GM19351 (cell line): ENCODE data around the gene CCDC78.
"Not testable (repeated sequence)": the region's sequence is repeated elsewhere in the genome, so short reads cannot be mapped to it uniquely, and the experiment has no call there.

Experiments used
- ATAC-seq: cut with Tn5 transposase; IDR thresholded peaks from one replicate; pipeline ENCODE4 v1.9.1; 2021; ENCODE audit warnings: mild to moderate bottlenecking, moderate library complexity; ENCODE audit not compliant: unreplicated experiment

Gene CCDC78

DNA sequence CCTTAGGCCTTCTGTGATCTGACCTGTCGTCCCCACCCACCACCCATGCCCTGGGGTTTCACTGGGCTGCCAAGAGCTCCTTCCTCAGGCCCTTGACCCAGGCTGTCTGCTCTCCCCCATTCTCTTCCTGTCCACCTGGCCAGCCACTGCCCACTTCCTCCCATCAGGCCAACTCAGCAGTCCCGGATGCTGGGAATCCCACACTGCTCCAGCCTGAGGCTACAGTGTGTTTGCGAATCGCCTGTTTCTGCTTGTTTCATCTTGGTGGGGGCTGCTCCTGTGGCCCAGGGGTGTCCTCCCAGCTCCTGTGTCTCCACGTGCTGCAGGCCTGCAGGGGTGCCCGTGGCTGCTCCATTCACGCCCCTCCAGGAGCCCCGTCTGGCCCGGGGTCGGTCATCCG lies 12.2 kb downstream of the CCDC78 start:
- ATAC-seq, result no peak

DNA sequence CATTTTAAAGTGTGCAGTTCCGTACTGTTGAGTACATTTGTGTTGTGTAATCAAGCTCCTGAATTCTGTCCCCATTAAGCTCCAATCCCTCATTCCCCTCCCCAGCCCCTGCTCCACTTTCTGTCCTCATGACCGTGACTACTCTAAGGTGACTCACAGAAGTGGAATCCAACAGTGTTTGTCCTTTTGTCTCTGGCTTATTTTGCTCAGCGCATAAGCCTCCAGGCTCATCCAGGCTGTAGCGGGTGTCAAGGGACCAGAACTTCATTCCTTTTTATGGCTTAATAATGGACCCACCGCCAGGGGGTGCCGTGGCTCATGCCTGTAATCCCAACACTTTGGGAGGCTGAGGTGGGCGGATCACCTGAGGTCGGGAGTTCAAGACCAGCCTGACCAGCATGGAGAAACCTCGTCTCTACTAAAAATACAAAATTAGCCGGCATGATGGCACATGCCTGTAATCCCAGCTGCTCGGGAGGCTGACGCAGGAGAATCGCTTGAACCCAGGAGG lies 13.4 kb downstream of the CCDC78 start:
- not testable (repeated sequence) for ATAC-seq

DNA sequence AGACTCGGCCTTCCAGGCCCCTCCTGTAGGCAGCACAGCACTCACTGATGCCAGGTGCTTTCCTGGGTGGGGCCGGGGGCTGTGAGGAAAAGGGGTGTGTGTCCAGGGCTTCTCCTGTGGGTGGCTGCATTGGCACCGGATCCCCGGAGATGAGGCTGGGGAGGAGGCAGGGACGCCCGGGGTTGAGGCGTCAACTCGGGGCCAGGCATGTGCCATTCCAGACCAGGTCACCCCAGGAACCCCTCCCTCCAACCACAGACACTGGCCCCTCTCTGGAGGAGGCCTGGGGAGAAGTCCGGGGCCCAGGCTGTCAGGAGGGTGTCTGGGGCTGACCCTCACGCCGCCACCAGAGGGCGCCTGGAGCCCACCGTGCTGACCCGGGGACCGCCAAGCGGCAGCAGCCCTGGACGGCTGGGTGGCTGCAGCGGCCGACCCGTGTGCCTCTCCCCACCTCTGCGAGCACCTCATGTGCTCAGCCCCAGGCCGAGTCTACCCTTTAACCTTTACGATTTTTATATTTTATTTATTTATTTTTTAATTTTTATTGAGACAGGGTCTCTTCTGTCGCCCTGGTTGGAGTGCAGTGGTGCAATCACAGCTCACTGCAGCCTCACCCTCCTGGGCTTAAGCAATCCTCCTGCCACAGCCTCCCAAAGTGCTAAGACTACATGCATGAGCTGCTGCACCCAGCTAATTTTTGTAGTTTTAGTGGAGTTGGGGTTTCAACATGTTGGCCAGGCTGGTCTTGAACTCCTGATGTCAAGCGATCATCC lies 14.5 kb downstream of the CCDC78 start:
- no peak for ATAC-seq

DNA sequence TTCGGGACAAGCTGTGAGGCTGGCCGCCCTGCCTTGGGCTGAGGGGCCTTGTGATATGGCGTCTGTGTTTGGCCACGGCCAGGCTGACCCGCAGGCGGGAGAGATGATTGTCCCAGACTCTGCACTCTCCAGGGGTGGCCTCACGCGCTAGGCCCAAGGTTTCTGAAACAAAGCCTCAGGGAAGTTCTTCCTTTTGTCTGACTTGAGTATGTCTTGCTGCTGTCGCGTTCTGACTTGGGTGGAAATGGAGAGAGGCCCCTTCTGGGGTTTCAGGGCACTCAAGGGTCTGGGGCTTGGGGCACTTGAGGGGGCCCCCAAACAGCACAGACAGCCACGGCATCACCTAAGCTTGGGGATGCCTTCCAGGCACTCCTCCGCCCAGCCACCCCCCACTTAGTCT lies 15.2 kb downstream of the CCDC78 start:
- no peak for ATAC-seq

DNA sequence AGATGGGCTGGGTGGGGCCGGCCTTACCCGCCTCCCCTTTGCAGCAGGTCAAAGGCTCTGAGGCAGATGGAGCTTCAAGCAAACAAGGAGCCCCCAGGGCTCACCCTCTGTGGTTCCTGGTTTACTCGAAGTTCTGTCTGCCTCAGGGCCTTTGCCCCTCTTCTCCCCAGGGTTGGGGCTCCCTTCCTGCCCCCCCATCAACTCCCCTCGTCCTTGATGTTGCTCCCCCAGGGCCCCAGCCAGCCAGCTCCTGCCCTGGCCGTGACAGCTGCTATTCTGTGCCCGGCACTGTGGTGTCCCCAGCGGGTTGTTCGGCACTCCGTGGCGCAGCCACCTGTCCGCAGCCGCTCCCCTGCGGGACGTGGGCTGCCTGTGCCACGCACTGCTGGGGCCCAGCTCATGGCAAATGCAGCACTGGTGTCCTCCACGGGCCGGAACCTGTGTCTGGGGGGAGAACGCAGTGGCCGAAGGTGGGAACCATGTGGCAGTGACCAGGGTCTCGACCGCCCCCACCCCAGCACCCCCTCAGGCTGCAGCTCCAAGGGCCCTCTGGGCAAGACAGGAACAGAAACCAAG lies 15.7 kb downstream of the CCDC78 start:
- no peak for ATAC-seq

DNA sequence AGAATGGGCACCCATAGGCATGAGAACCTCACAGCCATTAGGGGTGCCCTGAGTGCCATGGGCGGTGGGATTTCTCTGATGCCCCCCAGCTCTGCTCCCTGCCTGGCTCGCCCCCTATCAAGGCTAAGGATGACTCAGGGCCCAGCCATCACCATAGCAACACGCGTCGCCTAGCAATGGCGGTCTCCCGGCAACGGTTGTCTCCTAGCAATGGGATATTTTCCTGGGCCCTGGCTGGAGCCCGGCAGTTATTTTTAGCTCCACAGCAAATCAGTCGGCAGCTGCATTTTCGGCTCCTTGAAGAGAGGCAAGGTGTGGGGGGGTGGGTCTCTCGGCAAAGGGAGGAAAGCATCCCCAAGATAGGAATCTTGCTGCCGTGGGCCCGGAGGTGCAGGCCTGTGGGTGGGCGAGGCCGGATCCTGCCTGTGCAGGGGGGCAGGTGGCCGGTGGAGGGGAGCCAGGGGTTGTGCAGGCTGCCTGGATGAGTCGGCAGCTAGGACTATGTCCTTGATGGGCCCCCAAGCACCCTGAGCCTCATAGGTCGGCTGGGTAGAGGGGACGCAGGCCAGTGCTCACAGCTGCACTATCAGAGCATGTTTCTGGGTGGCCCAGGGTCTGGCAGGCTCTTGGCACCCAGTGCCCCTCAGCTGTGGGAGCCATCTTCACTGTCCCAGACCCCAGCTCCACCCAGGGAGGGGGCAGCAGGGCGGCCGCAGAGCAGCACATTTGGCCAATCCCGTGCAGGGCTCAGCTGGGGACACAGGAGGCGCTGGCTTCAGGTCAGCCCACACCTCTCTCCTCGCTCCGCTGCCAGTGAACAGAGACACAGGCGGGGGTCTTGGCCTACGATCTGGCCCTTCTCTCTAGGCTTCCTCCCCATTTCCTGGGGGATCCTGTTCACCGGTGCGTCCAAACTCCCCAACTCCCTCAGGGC lies 16.4 kb downstream of the CCDC78 start:
- no peak for ATAC-seq

DNA sequence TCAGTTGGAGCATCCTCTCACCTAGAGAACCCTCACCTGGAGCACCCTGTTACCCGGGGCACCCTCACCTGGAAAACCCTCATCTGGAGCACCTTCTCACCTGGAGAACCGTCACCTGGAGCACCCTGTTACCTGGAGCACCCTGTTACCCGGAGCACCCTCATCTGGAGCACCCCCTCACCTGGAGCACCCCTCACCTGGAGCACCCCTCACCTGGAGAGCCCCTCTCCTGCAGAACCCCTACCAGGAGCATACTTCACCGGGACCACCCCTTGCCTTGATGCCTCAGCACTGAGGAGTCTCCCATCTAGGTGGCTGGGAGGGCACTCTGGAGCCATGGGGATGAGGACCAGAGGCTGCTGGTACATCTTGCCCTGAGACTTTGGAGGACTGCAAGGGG lies 17.3 kb downstream of the CCDC78 start:
- ATAC-seq, result no peak

DNA sequence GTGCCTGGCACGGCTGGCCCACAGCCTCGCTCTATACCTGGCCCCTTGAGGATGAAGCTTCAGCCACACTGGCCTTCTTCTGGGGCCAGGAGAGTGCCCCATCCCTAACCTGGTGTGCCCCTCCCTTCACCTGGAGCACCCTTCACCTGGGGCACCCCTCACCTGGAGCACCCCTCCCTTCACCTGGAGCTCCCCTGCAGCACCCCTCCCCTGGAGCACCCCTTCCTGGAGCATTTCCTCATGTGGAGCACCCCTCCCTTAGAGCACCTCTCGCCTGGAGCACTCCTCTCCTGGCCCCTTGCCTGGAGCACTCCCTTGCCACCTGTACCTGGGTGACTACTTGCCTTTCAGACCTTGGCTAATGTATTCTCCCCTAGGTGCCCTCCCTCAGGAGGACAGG lies 18.2 kb downstream of the CCDC78 start:
- no peak for ATAC-seq

DNA sequence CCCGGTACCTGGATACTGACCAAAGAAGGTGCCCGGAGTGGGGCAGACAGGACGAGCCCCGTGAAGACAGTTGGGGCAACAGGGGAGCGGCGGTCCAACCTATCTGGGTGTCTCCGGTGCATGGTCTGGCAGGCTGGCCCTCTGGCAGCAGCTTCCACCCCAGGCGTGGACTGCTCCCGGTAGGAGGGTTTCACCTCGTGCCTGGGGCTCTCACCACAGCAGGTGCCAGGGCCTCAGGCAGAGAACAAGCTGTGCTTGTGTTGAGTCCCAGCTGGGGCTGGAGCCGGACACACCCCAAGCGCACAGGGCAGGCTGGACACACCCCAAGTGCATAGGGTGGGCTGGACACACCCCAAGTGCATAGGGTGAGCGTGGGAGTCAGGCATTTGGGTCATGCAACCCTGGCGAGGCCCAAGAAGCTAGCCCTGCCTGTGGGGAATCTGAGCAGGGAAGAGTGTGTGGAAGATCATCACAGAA lies 19.1 kb downstream of the CCDC78 start:
- no peak for ATAC-seq

DNA sequence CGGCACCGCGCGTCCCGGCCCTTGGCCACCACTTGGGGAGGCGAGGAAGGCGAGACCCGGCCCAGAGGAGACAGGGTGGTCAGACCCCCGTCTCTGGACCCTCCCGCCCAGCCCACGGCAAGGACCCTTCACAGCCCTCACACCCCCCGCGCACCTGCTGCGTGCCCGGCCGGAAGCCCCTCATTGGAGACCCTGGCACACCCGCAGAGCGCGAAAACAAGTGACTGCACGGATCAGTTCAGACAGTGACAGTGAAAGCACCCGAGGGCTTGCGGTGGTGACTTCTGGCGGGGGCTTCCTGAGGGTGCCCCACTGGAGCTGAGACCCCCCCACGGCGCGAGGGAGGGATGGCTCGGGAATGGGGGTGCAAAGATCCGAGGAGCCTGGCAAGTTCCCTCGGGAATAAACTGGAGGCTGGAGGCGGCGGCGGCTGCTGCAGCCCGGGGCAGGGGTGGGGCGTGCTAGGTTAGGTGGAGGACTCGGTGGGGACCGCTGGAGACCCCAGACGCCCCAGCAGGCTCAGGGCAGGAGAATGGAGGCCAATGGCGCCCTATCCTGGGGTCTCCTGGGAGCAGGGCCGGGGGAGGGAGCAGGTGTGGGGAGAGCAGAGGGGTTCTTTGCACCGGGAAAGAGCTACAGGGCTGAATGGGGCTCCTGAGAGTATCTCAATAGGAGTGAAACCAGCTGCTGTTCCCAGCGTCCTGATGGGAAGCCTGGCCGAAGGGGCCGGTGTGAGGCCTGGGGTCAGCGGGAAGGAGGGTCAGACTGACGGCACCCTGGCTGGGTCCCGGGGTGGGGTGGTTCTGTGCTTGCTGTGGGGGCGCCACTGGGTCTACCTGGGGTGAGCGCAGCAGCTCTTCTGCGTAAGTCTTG lies 19.8 kb downstream of the CCDC78 start:
- ATAC-seq, result no peak

DNA sequence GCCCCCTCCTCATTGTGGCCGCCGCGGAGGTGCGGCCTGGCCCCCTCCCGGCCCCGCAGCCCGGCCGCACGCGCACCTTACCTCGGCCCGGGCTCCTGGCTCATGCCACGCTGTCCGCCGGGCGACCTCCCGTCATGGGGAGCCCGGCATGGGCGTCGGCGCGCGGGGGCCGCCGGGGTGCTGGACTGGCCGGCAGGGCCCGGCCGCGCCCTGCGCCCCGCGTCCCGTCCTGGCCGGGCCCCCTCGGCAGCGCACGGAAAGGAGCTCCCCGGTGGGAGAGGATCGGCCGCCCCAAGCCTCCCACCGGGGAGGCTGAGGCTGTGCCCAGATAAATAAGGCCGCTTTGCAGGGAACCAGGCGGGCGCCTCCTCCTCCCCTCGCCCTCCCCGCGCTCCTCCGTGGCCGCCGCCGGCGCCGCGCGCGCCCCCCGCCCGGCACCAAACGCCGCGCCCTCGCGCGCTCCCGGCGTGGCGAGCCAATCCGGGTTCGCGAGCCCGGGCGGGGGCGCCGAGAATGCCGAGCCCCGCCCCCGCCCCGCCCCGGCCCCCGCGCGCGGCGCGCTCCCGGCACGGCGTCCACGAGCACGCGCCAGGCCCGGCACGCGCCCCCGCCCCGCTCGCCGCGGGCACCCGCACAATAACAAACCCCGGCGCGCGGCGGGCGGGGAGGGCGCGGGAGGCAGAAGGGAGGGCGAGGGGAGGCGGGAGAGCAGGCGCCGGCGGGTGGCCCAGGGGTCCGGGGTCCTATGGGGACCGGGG lies 20.6 kb downstream of the CCDC78 start, which contains the start of gene FBXL16:
Gene FBXL16, minus strand, starts transcription at position 371 of the 758 bp plus-strand sequence. CDS start 8,396 bp downstream, outside the sequence.
- no peak for ATAC-seq

DNA sequence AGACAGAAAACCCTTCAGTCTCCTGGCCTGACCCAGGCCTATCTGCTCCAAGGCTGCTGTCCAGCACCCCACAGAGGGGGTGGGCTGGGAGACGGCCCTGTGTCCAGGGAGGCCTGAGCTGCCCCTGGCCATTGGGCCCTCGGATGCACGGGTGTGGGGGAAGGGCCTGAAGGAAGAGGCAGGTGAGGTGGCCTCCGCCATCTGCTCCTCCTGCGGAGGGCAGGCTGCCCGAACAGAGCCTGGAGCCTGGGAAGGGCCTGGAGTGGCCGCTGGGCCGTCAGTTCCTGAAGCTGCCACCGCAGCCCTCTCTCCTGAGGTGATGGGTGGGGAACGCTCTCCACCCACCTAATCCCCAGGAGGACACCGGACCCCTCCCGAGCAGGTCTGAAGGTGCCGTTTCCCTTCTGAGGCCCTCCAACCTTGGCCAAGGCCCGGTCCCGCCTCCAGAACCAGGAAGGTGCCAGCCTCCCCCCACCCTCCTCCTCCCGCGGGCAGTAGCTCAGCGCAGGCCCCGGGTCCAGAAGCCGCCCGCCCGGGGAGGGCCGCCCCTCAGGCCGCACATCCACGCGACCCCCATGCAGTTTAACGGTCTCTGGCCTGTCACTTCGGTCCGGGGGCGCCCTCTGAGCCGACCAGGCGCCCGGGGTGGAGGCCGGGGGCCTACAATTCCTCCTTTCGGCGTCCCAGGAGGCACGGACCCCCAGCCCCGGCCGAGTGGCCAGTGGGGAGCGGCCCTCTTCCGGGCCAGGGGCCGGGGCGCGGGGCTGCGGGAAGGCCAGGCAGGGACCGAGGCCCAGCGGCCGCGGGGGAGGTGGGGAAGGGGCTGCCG lies 21.5 kb downstream of the CCDC78 start:
- no peak for ATAC-seq

DNA sequence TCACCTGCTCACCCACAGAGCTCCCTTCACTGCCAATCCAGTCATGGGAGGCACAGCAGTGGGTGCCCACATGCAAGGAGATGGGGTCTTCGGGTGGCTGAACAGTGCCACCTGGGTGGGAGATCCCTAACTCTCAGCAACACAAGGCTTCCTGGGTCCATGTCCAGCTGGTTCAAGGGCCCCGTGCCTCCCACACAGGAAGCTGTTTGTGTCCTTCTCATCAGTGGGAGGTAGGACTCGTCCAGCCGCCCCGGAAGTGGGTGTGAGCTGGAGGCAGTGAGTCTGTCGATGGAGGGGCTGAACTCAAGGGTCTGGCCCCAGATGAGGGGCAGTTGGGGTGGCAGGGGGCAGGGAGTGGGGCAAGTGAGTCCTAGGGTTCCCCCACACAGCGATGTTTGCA lies 22.2 kb downstream of the CCDC78 start:
- no peak for ATAC-seq

DNA sequence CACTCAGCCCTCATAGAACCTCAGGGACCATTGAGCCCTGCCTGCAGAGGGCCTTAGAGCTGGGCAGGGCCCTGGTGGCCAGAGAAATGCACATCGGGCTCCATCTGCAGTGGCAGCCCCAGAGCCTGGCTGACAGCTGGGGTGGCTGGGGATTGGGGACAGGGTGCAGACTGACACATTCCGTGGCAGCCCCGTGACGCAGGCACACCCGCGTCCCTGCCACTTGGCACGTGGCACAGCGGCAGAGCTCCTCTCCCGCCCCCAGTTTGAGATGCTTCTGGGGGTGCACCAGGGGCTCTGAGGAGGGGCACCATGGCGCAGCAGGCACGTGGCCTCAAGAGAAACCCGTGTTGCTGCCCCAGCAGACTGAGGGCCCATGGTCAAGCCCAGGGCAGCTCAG lies 22.8 kb downstream of the CCDC78 start:
- no peak for ATAC-seq

DNA sequence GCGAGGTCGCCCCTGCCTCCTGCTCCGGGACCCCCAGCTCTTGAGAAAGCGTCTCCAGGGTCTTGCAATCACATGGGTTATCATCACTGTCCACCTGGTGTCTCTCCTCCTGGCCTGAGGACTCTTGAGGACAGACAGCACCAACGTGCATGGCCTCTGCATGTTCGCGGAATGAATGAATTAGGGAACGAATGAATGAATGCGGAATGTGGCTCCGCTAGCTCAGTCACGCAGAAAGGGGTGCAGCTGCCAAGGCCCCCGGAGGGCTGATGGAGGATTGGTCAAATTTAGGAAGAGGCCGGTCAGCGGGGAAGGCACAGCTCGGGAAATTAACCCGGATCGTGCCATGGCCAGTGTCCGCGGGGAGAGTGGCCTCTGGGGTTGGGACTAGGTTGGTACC lies 23.9 kb downstream of the CCDC78 start:
- no peak for ATAC-seq

DNA sequence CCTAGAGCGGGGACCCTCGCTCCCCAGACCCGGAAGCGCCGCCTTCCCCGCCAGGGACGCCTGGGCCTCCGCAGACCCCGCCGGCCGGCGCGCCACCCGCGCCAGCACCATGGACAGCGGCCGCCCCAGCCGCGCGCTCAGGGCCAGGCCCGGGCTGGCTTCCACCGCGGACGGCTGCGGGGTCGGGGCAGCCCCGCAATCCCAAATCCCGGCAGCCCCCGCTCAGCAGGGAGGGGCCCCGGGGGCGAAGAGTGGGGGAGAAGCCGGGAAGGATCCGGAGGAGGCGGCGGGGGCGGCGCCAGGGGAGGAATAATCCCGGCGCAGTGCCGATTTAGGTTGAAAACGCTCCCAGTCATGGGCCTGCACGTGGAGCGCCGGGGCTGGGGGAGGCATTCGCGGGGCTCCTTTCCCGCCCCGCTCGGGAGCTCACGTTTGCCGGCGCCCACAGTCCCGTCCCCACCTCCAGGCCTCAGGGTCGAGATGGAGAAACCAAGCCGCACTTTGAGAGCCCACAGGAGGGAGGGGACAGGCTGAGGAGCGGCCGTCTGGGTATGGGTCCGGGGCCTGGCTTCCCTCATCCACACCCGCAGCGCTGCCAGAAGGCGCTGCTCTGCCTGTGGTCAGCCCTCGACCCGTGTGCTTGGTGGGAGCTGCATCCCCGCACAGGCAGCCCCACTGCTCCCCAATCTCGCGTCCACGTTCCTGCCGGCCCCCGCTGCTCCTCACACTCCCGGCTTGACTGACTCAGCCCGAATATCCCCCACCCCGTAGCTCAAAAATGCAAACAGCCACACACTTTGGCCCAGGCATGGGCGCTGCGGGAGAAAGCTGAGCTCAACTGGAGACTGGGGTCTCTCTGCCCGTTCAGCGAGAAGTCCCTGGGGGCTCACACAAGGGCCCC lies 25.3 kb downstream of the CCDC78 start:
- no peak for ATAC-seq

DNA sequence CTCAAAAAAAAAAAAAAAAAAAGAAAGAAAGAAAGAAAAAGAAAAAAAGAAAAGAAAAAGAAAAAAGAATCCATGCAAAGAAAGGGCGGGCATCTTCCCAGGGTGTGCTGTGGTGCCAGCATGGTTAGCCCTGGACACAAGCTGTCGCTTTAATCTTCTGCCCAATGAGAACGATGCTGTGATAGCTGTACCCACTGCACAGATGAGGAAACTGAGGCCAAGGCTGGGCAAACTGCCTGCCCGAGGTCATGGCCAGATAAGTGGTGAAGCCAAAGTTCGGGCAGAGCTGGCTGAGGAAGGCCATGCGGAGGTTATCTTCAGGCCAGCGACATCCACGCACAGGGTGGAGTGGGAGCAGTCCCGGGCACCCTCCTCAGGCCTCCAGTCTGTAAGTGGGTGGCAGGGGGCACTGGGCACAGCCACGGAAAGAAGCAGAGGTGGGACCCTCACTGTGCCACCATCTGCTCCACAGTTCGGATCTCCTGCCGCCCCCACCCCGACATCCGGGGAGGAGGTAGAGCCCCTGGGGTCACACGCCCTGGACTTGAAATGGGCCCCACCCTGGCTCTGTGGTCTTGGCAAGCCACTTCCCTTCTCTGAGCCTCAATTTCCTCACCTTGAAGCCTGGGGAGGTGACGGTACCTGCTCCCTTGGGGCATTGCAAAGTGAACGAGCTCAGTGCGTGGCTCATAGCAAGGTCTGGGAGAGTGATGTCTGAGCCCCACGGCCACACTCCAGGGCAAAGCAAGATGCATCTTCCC lies 27.2 kb downstream of the CCDC78 start:
- ATAC-seq, result no peak
